ENCODE measurements around the gene AKIRIN1.

Gene AKIRIN1

DNA sequence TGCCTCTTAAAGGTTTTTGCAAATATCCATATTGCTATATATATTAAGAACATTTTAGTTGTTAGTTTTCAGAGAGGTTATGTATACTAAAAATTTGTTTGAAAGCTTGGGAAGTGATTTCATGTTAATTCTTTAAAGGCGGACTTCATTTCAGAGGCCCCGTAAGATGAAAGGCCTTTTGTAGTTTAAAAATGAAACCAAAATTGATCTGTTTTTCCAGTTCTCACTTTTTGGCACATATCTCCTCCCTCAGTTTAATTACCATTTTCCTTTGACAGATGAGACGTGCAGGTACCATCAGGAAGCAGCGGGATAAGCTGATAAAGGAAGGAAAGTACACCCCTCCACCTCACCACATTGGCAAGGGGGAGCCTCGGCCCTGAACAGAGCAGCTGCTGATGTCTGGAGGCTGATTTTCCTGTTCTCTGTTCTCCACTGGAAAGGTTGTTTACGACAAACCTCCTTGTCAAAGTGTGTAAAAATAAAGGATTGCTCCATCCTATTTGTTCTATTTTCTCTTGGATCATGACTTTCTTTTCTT lies 43.1 kb downstream of the AKIRIN1 start:
- DNase-seq, result no peak
- H2BK12ac ChIP-seq (ENCODE audit: low read length in 2 of 2), result no peak overlapping the region
- H3K4me3 ChIP-seq (ENCODE audit: insufficient read depth in 1 of 2, low read depth in 1 of 2, low read length in 2 of 2), result no peak overlapping the region
- no peak overlapping the region for H3K14ac ChIP-seq (ENCODE audit: low read length in 2 of 2)
- H3K4me2 ChIP-seq (ENCODE audit: low read length, poor library complexity, severe bottlenecking), result no peak overlapping the region
- H3K23ac ChIP-seq (ENCODE audit: low read length in 2 of 2), result no peak overlapping the region
- no peak overlapping the region for H3K9ac ChIP-seq (ENCODE audit: low read length)
- no peak overlapping the region for H2BK15ac ChIP-seq (ENCODE audit: low read depth, poor library complexity, severe bottlenecking)
- H3K9me3 ChIP-seq (ENCODE audit: control insufficient read depth, low read length), result no peaks in the 10 kb centered on the region
- no peak overlapping the region for H2BK120ac ChIP-seq (ENCODE audit: low read depth, low read length)
- H3K4ac ChIP-seq (ENCODE audit: low read depth in 1 of 2, low read length in 2 of 2), result no peak overlapping the region
- peaks cover 6% of the 10 kb centered on the region for H3K79me1 ChIP-seq (replicated peaks; ENCODE audit: low read length, poor library complexity, severe bottlenecking)
- no peak overlapping the region for H2BK5ac ChIP-seq (ENCODE audit: low read depth, low read length, poor library complexity, severe bottlenecking)
- WGBS, result 96% methylated on average over 3 of the region's 6 CpGs
- peaks cover 1% of the 10 kb centered on the region for H3K4me1 ChIP-seq (ENCODE audit: control insufficient read depth, insufficient read depth, low read depth, low read length)
- no peak overlapping the region for H3K27ac ChIP-seq (ENCODE audit: low read length, poor library complexity, severe bottlenecking)
- no peak overlapping the region for H2AFZ ChIP-seq (ENCODE audit: low read depth, low read length)
- H4K8ac ChIP-seq (ENCODE audit: low read length), result no peak overlapping the region
- H4K91ac ChIP-seq (ENCODE audit: low read length), result no peak overlapping the region
- no peak overlapping the region for H3K18ac ChIP-seq (ENCODE audit: low read depth in 1 of 2, low read length in 2 of 2)
- H3K27me3 ChIP-seq (ENCODE audit: control insufficient read depth in 1 of 2, insufficient read depth in 1 of 2, low read length in 2 of 2), result no peaks in the 10 kb centered on the region
- peaks cover 53 to 90% of the 10 kb centered on the region in 2 experiments for H3K36me3 ChIP-seq (ENCODE audit: control insufficient read depth in 1 of 2, insufficient read depth in 2 of 2, low read depth in 1 of 2, low read length in 2 of 2)
- H2AK5ac ChIP-seq (ENCODE audit: low read length, severe bottlenecking), result no peak overlapping the region

DNA sequence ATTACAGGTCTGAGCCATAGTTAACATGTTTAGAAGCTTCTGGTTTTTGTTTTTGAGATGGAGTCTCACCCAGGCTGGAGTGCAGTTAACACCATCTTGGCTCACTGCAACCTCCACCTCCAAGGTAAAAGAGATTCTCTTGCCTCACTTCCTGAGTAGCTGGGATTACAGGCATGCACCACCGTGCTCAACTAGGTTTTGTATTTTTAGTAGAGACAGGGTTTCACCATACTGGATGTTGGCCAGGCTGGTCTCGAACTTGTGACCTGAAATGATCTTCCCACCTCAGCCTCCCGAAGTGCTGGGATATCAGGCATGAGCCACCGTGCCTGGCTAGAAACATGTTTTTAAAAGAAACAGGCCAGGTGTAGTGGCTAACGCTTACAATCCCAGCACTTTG lies 45.6 kb downstream of the AKIRIN1 start:
- H2BK120ac ChIP-seq (ENCODE audit: low read depth, low read length), result no peak overlapping the region
- 88% methylated on average over 5 of the region's 5 CpGs for WGBS
- H3K4me1 ChIP-seq (ENCODE audit: control insufficient read depth, insufficient read depth, low read depth, low read length), result no peaks in the 10 kb centered on the region
- no peak overlapping the region for H2AK5ac ChIP-seq (ENCODE audit: low read length, severe bottlenecking)
- H3K18ac ChIP-seq (ENCODE audit: low read depth in 1 of 2, low read length in 2 of 2), result no peak overlapping the region
- DNase-seq, result no peak
- H3K4ac ChIP-seq (ENCODE audit: low read depth in 1 of 2, low read length in 2 of 2), result no peak overlapping the region
- H4K8ac ChIP-seq (ENCODE audit: low read length), result no peak overlapping the region
- H2BK12ac ChIP-seq (ENCODE audit: low read length in 2 of 2), result no peak overlapping the region
- H2AFZ ChIP-seq (ENCODE audit: low read depth, low read length), result no peak overlapping the region
- no peak overlapping the region for H4K91ac ChIP-seq (ENCODE audit: low read length)
- no peak overlapping the region for H3K4me3 ChIP-seq (ENCODE audit: insufficient read depth in 1 of 2, low read depth in 1 of 2, low read length in 2 of 2)
- no peak overlapping the region for H3K4me2 ChIP-seq (ENCODE audit: low read length, poor library complexity, severe bottlenecking)
- H3K36me3 ChIP-seq (ENCODE audit: control insufficient read depth in 1 of 2, insufficient read depth in 2 of 2, low read depth in 1 of 2, low read length in 2 of 2), result peaks cover 42 to 79% of the 10 kb centered on the region in 2 experiments
- H3K79me1 ChIP-seq (replicated peaks; ENCODE audit: low read length, poor library complexity, severe bottlenecking), result peaks cover 3% of the 10 kb centered on the region
- H3K27me3 ChIP-seq (ENCODE audit: control insufficient read depth in 1 of 2, insufficient read depth in 1 of 2, low read length in 2 of 2), result no peaks in the 10 kb centered on the region
- no peak overlapping the region for H3K23ac ChIP-seq (ENCODE audit: low read length in 2 of 2)
- H2BK15ac ChIP-seq (ENCODE audit: low read depth, poor library complexity, severe bottlenecking), result no peak overlapping the region
- H3K27ac ChIP-seq (ENCODE audit: low read length, poor library complexity, severe bottlenecking), result no peak overlapping the region
- no peak overlapping the region for H2BK5ac ChIP-seq (ENCODE audit: low read depth, low read length, poor library complexity, severe bottlenecking)
- no peak overlapping the region for H3K9ac ChIP-seq (ENCODE audit: low read length)
- H3K14ac ChIP-seq (ENCODE audit: low read length in 2 of 2), result no peak overlapping the region
- no peaks in the 10 kb centered on the region for H3K9me3 ChIP-seq (ENCODE audit: control insufficient read depth, low read length)

DNA sequence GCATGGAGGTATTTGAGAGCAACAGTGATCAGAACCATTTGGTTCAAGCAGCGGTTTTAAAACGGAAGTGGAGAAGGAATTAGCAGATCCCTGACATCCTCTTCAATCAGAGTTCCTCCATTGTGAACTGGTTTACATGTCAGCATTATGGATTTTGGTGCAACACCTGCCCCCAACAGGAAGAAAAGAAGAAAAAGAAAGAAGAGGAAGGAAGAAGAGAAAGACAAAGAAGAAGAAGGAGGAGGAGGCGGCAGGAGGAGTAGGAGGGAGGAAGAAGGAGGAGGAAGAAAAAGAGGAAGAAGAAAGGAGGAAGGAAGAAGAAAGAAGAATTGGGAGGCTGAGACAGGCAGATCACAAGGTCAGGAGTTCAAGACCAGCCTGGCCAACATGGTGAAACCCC lies 52.4 kb downstream of the AKIRIN1 start:
- Histone ChIP-seq H2BK5ac (ENCODE audit: low read depth, low read length, poor library complexity, severe bottlenecking) (no peak overlapping the region), H3K27me3 (ENCODE audit: control insufficient read depth in 1 of 2, insufficient read depth in 1 of 2, low read length in 2 of 2) (no peaks in the 10 kb centered on the region), H4K91ac (ENCODE audit: low read length) (no peak overlapping the region), H3K79me1 (replicated peaks; ENCODE audit: low read length, poor library complexity, severe bottlenecking) (no peaks in the 10 kb centered on the region), H3K4ac (ENCODE audit: low read depth in 1 of 2, low read length in 2 of 2) (no peak overlapping the region), H3K18ac (ENCODE audit: low read depth in 1 of 2, low read length in 2 of 2) (no peak overlapping the region), H2BK12ac (ENCODE audit: low read length in 2 of 2) (no peak overlapping the region), H3K14ac (ENCODE audit: low read length in 2 of 2) (no peak overlapping the region), H2AFZ (ENCODE audit: low read depth, low read length) (no peak overlapping the region), H3K4me1 (ENCODE audit: control insufficient read depth, insufficient read depth, low read depth, low read length) (peaks cover 10% of the 10 kb centered on the region), H3K4me2 (ENCODE audit: low read length, poor library complexity, severe bottlenecking) (no peak overlapping the region), H3K36me3 (ENCODE audit: control insufficient read depth in 1 of 2, insufficient read depth in 2 of 2, low read depth in 1 of 2, low read length in 2 of 2) (peaks cover 11 to 43% of the 10 kb centered on the region in 2 experiments), H2AK5ac (ENCODE audit: low read length, severe bottlenecking) (no peak overlapping the region), H2BK15ac (ENCODE audit: low read depth, poor library complexity, severe bottlenecking) (no peak overlapping the region), H2BK120ac (ENCODE audit: low read depth, low read length) (no peak overlapping the region), H3K4me3 (ENCODE audit: insufficient read depth in 1 of 2, low read depth in 1 of 2, low read length in 2 of 2) (no peak overlapping the region), H4K8ac (ENCODE audit: low read length) (no peak overlapping the region), H3K9me3 (ENCODE audit: control insufficient read depth, low read length) (no peaks in the 10 kb centered on the region), H3K23ac (ENCODE audit: low read length in 2 of 2) (no peak overlapping the region), H3K27ac (ENCODE audit: low read length, poor library complexity, severe bottlenecking) (no peak overlapping the region), H3K9ac (ENCODE audit: low read length) (no peak overlapping the region)
- 97% methylated on average over 2 of the region's 3 CpGs for WGBS
- DNase-seq, result no peak

DNA sequence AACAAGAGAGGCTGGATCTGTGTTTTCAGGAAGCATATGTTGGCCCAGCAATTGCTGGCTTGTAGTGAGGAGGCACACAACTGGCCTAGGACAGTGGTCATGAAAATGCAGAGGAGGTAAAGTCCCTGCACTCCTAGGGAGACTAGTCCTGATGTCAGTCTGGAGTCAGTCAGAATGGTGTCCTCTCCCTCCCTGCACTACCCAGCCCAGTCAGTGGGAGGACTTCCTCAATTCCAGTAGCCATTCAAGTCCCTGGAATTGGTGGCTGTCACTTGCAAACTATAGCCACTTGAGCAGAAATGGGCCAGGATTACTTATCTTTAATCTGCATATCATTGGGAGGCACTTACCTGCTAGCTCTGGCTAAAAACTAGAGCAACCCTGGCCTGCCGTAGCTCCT lies 53.7 kb downstream of the AKIRIN1 start:
- no peak overlapping the region for H4K91ac ChIP-seq (ENCODE audit: low read length)
- WGBS, result 100% methylated on average over 1 of the region's 1 CpG
- H3K4me3 ChIP-seq (ENCODE audit: insufficient read depth in 1 of 2, low read depth in 1 of 2, low read length in 2 of 2), result no peak overlapping the region
- H2BK5ac ChIP-seq (ENCODE audit: low read depth, low read length, poor library complexity, severe bottlenecking), result no peak overlapping the region
- H3K14ac ChIP-seq (ENCODE audit: low read length in 2 of 2), result no peak overlapping the region
- peaks cover 10% of the 10 kb centered on the region for H3K4me1 ChIP-seq (ENCODE audit: control insufficient read depth, insufficient read depth, low read depth, low read length)
- no peak overlapping the region for H3K27ac ChIP-seq (ENCODE audit: low read length, poor library complexity, severe bottlenecking)
- DNase-seq, result no peak
- no peaks in the 10 kb centered on the region for H3K79me1 ChIP-seq (replicated peaks; ENCODE audit: low read length, poor library complexity, severe bottlenecking)
- no peak overlapping the region for H3K9ac ChIP-seq (ENCODE audit: low read length)
- no peak overlapping the region for H2BK12ac ChIP-seq (ENCODE audit: low read length in 2 of 2)
- no peak overlapping the region for H3K4ac ChIP-seq (ENCODE audit: low read depth in 1 of 2, low read length in 2 of 2)
- H4K8ac ChIP-seq (ENCODE audit: low read length), result no peak overlapping the region
- H2AFZ ChIP-seq (ENCODE audit: low read depth, low read length), result no peak overlapping the region
- peaks cover 9 to 39% of the 10 kb centered on the region in 2 experiments for H3K36me3 ChIP-seq (ENCODE audit: control insufficient read depth in 1 of 2, insufficient read depth in 2 of 2, low read depth in 1 of 2, low read length in 2 of 2)
- H3K9me3 ChIP-seq (ENCODE audit: control insufficient read depth, low read length), result no peaks in the 10 kb centered on the region
- no peak overlapping the region for H3K23ac ChIP-seq (ENCODE audit: low read length in 2 of 2)
- no peak overlapping the region for H2BK15ac ChIP-seq (ENCODE audit: low read depth, poor library complexity, severe bottlenecking)
- no peaks in the 10 kb centered on the region for H3K27me3 ChIP-seq (ENCODE audit: control insufficient read depth in 1 of 2, insufficient read depth in 1 of 2, low read length in 2 of 2)
- H3K18ac ChIP-seq (ENCODE audit: low read depth in 1 of 2, low read length in 2 of 2), result no peak overlapping the region
- H2AK5ac ChIP-seq (ENCODE audit: low read length, severe bottlenecking), result no peak overlapping the region
- no peak overlapping the region for H3K4me2 ChIP-seq (ENCODE audit: low read length, poor library complexity, severe bottlenecking)
- no peak overlapping the region for H2BK120ac ChIP-seq (ENCODE audit: low read depth, low read length)

All from mesenchymal stem cell (in vitro differentiated cells and primary cell).